Smooth muscle cell (in vitro differentiated cells): ENCODE data around the gene ORMDL3. TPM values are rescaled to one million over a fixed set of nuclear protein-coding genes. Genes with fewer than 3 reads are reported as not detected.

ENCODE experiments used
- DNase-seq: peaks from one replicate; lab custom pipeline; 2025; ENCODE audit not compliant: unreplicated experiment; lab: John Stamatoyannopoulos, UW
- H2AFZ ChIP-seq: fragments of 200-600 bp; sonication (generic); 2 replicates; pipeline ENCODE4 v1.6.0; 2016; ENCODE audit warnings: antibody characterized with exemption, low read depth, mild to moderate bottlenecking
- H3F3A ChIP-seq: fragments of 200-600 bp; sonication (generic); 2 replicates; pipeline ENCODE4 v1.6.0; 2017; ENCODE audit warnings: antibody characterized with exemption, low read depth
- H3K27ac ChIP-seq: fragments of 200-600 bp; sonication (generic); 2 replicates; pipeline ENCODE4 v1.5.1; 2016; ENCODE audit warnings: low read depth, mild to moderate bottlenecking
- H3K27me3 ChIP-seq: fragments of 200-600 bp; sonication (generic); 2 replicates; pipeline ENCODE4 v1.6.1; 2016; ENCODE audit warnings: low read depth, mild to moderate bottlenecking
- H3K36me3 ChIP-seq: fragments of 200-600 bp; sonication (generic); 2 replicates; pipeline ENCODE4 v1.5.1; 2016; ENCODE audit warnings: low read depth
- H3K4me1 ChIP-seq: fragments of 200-600 bp; sonication (generic); 2 replicates; pipeline ENCODE4 v1.5.1; 2016; ENCODE audit warnings: low read depth
- H3K4me2 ChIP-seq: fragments of 200-600 bp; sonication (generic); 2 replicates; pipeline ENCODE4 v1.6.0; 2016; ENCODE audit warnings: mild to moderate bottlenecking
- H3K4me3 ChIP-seq: fragments of 200-600 bp; sonication (generic); 2 replicates; pipeline ENCODE4 v1.5.1; 2016; ENCODE audit warnings: mild to moderate bottlenecking
- H3K79me2 ChIP-seq: fragments of 200-600 bp; sonication (generic); 2 replicates; pipeline ENCODE4 v1.6.0; 2016; ENCODE audit warnings: low read depth, mild to moderate bottlenecking
- H3K9ac ChIP-seq: fragments of 200-600 bp; sonication (generic); 2 replicates; pipeline ENCODE4 v1.6.0; 2016; ENCODE audit warnings: low read depth
- H3K9me3 ChIP-seq: fragments of 200-600 bp; sonication (generic); replicated peaks from 2 replicates; pipeline ENCODE4 v1.5.1; 2016; ENCODE audit warnings: low read depth
- H4K20me1 ChIP-seq: fragments of 200-600 bp; sonication (generic); 2 replicates; pipeline ENCODE4 v1.6.0; 2016; ENCODE audit warnings: low read depth
- CTCF ChIP-seq: fragments of 200-600 bp; sonication (generic); IDR thresholded peaks from 2 replicates; pipeline ENCODE4 v1.5.1; 2017; ENCODE audit warnings: borderline replicate concordance, mild to moderate bottlenecking, antibody characterized with exemption; ENCODE audit not compliant: insufficient read depth, poor library complexity, severe bottlenecking
- WGBS: methylation state at CpG from one replicate; pipeline ENCODE4 v1.1.7; 2016; ENCODE audit warnings: low lambda C conversion rate; 5-methylcytosine and 5-hydroxymethylcytosine counted together
- polyA plus RNA-seq: library from polyadenylated mRNA; unstranded; fragments of >200 nt; fragmentation: Nextera tagmentation; extraction: Ambion mirVana; gene quantifications from 2 replicates; pipeline ENCODE4 v1.2.1, GENCODE V29; 2016
- total RNA-seq: library from RNA; depleted of rRNA; stranded (reverse); fragments of >200 nt; gene quantifications from 2 replicates; pipeline ENCODE4 v1.2.3, GENCODE V29; 2014

The ORMDL3 gene
- total and polyA plus RNA-seq, 2 experiments from 2014 or later: 24.7 to 29.8 TPM

DNA sequence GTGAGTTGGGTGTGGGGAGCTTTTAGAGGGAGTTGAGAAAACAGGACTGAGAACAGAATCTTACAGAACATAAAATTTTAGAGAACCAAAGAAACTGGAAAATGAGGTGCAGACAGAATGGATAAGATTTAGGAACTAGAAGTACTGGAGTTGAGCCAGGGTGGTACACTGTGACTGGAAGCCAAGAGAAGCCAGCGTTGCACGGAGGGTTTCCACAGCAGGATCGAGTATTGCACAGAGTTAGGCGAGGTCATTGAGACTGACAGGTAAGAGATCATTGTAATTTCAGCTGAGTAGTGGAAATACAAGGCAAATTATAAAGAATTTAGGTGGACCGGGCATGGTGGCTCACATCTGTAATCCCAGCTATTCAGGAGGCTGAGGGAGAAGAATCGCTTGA, 42.0 kb upstream of the ORMDL3 start:
- H3K4me1 ChIP-seq: no peaks in the 10 kb centered on the region
- H3F3A ChIP-seq: no peaks in the 10 kb centered on the region
- H3K79me2 ChIP-seq: no peaks in the 10 kb centered on the region
- DNase-seq: no peak
- no peak overlapping the region for H3K9ac ChIP-seq
- peaks cover 24% of the 10 kb centered on the region for H3K27me3 ChIP-seq
- no peak overlapping the region for H3K4me3 ChIP-seq
- H4K20me1 ChIP-seq: no peaks in the 10 kb centered on the region
- no peaks in the 10 kb centered on the region for H3K9me3 ChIP-seq
- H3K27ac ChIP-seq: no peak overlapping the region
- WGBS: 92% methylated on average over 6 of the region's 6 CpGs
- no peak for TF ChIP-seq CTCF
- H3K4me2 ChIP-seq: no peak overlapping the region
- H2AFZ ChIP-seq: no peak overlapping the region
- no peaks in the 10 kb centered on the region for H3K36me3 ChIP-seq

DNA sequence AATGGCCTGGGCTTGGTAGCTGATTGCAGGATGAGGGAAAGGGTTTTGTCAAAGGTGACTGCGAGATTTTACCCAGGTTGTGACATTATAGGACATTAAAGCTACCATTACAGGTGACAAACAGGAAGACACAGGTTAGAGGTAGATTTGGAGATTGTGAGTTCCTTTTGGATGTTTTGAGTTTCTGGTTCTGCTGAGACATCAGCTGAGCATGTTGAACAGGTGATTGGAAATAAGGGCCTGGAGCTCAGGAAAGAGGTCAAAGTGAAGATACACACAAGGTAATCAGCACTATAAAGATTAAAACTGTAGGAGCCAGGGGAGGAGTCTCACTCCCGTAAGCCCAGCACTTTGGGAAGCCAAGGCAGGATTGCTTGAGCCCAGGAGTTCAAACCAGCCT, 41.4 kb upstream of the ORMDL3 start:
- H2AFZ ChIP-seq: no peak overlapping the region
- no peak for TF ChIP-seq CTCF
- H3K36me3 ChIP-seq: no peaks in the 10 kb centered on the region
- H3K9me3 ChIP-seq: no peaks in the 10 kb centered on the region
- no peak for DNase-seq
- no peak overlapping the region for H3K4me3 ChIP-seq
- H3K79me2 ChIP-seq: no peaks in the 10 kb centered on the region
- H3K27ac ChIP-seq: no peak overlapping the region
- H3K4me1 ChIP-seq: no peaks in the 10 kb centered on the region
- 84% methylated on average over 2 of the region's 2 CpGs for WGBS
- no peak overlapping the region for H3K9ac ChIP-seq
- H3K27me3 ChIP-seq: peaks cover 24% of the 10 kb centered on the region
- H3K4me2 ChIP-seq: no peak overlapping the region
- no peaks in the 10 kb centered on the region for H3F3A ChIP-seq
- H4K20me1 ChIP-seq: no peaks in the 10 kb centered on the region

DNA sequence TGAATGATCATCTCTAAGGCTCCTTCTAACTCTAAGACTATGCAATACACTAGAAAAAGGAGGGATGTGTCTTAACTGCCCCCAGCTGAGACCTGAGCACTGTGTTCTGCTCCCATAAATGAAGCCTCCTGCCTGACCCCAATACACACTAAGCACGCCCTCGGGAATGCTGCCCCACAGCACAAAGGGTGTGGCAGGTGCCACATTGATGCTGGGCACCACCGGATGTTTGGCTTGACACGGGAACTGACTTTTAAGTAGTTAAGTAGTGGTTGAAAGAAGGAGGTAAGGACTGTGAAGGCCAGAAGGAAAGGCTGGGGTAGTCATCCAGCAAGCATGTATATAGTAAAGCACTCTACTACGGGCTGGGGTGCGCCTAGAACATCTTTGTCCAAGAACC, 39.4 kb upstream of the ORMDL3 start:
- H3K4me2 ChIP-seq: no peak overlapping the region
- no peak for TF ChIP-seq CTCF
- no peak overlapping the region for H3K27ac ChIP-seq
- 93% methylated on average over 6 of the region's 6 CpGs for WGBS
- no peaks in the 10 kb centered on the region for H3K79me2 ChIP-seq
- no peak overlapping the region for H3K4me3 ChIP-seq
- H3K9me3 ChIP-seq: no peaks in the 10 kb centered on the region
- H2AFZ ChIP-seq: no peak overlapping the region
- H3F3A ChIP-seq: no peaks in the 10 kb centered on the region
- peaks cover 24% of the 10 kb centered on the region for H3K27me3 ChIP-seq
- DNase-seq: no peak
- H4K20me1 ChIP-seq: no peaks in the 10 kb centered on the region
- no peak overlapping the region for H3K9ac ChIP-seq
- no peaks in the 10 kb centered on the region for H3K4me1 ChIP-seq
- no peaks in the 10 kb centered on the region for H3K36me3 ChIP-seq

GRCh38 chr17:39965017-39965699, 37.8 kb upstream of the ORMDL3 start:
- H3K27me3 ChIP-seq: peaks cover 13% of the 10 kb centered on the region
- H3K36me3 ChIP-seq: no peaks in the 10 kb centered on the region
- H4K20me1 ChIP-seq: no peaks in the 10 kb centered on the region
- 67% methylated on average over 8 of the region's 8 CpGs for WGBS
- H3K4me3 ChIP-seq: no peak overlapping the region
- DNase-seq: no peak
- no peaks in the 10 kb centered on the region for H3F3A ChIP-seq
- H2AFZ ChIP-seq: no peak overlapping the region
- H3K9ac ChIP-seq: no peak overlapping the region
- TF ChIP-seq CTCF: no peak
- no peaks in the 10 kb centered on the region for H3K9me3 ChIP-seq
- H3K4me1 ChIP-seq: no peaks in the 10 kb centered on the region
- H3K79me2 ChIP-seq: no peaks in the 10 kb centered on the region
- no peak overlapping the region for H3K27ac ChIP-seq
- H3K4me2 ChIP-seq: no peak overlapping the region
